Keratinocyte (primary cell): ENCODE results near the gene PLG. TPM values are rescaled to one million over a fixed set of nuclear protein-coding genes. Genes with fewer than 3 reads are reported as not detected.

ENCODE experiments used
- DNase-seq: peaks from one replicate; pipeline ENCODE4 v3.0.0-alpha.2; 2011; ENCODE audit warnings: low read depth, missing footprints, low spot score
- FAIRE-seq: peaks from 2 replicates; lab custom pipeline; 2011; peaks lifted over from hg19 to GRCh38; lab: Jason Lieb, UNC
- H2AFZ ChIP-seq: 2 replicates; pipeline ENCODE4 v1.6.0; 2012; ENCODE audit warnings: low read length, control low read depth, inconsistent platforms; ENCODE audit not compliant: control insufficient read depth
- H3K27ac ChIP-seq: 2 replicates; pipeline ENCODE4 v1.5.1; 2011; ENCODE audit warnings: low read length; ENCODE audit not compliant: control insufficient read depth, insufficient read depth
- H3K27me3 ChIP-seq: 3 replicates; pipeline ENCODE4 v1.6.0; 2011; ENCODE audit warnings: low read length; ENCODE audit not compliant: control insufficient read depth, insufficient read depth; ENCODE audit errors: extremely low read depth
- H3K36me3 ChIP-seq, 2 experiments: 2 replicates in 1 of 2; 3 replicates in 1 of 2; pipeline ENCODE4 v1.5.1; 2011; ENCODE audit warnings: low read length in 2 of 2, mild to moderate bottlenecking in 1 of 2; ENCODE audit not compliant: control insufficient read depth in 2 of 2, insufficient read depth in 2 of 2; ENCODE audit errors: extremely low read depth in 1 of 2
- H3K4me1 ChIP-seq: 3 replicates; pipeline ENCODE4 v1.5.1; 2011; ENCODE audit warnings: low read length; ENCODE audit not compliant: control insufficient read depth, insufficient read depth; ENCODE audit errors: extremely low read depth
- H3K4me2 ChIP-seq: 3 replicates; pipeline ENCODE4 v1.6.0; 2011; ENCODE audit warnings: low read depth, low read length; ENCODE audit not compliant: control insufficient read depth, insufficient read depth; ENCODE audit errors: extremely low read depth
- H3K4me3 ChIP-seq, 3 experiments: fragments of 200-600 bp in 1 of 3; sonication (generic) in 1 of 3; 2 replicates in 2 of 3; 3 replicates in 1 of 3; pipeline ENCODE4 v1.5.1; 2011 to 2016; ENCODE audit warnings: low read length in 3 of 3, mild to moderate bottlenecking in 3 of 3, control low read depth in 2 of 3, inconsistent platforms in 1 of 3, low read depth in 1 of 3, mixed read lengths in 1 of 3, mixed run types in 1 of 3, moderate library complexity in 1 of 3; ENCODE audit not compliant: control insufficient read depth in 2 of 3, insufficient read depth in 2 of 3; ENCODE audit errors: extremely low read depth in 1 of 3
- H3K79me2 ChIP-seq: 2 replicates; pipeline ENCODE4 v1.6.0; 2012; ENCODE audit warnings: low read length; ENCODE audit not compliant: control insufficient read depth, insufficient read depth
- H3K9ac ChIP-seq: 3 replicates; pipeline ENCODE4 v1.6.0; 2011; ENCODE audit warnings: low read length; ENCODE audit not compliant: control insufficient read depth, insufficient read depth; ENCODE audit errors: extremely low read depth
- H3K9me1 ChIP-seq: 3 replicates; pipeline ENCODE4 v1.6.0; 2011; ENCODE audit warnings: low read length; ENCODE audit not compliant: control insufficient read depth, insufficient read depth; ENCODE audit errors: extremely low read depth
- H3K9me3 ChIP-seq: 2 replicates; pipeline ENCODE4 v1.5.1; 2012; ENCODE audit warnings: low read depth, low read length; ENCODE audit not compliant: control insufficient read depth
- H4K20me1 ChIP-seq: 3 replicates; pipeline ENCODE4 v1.6.0; 2011; ENCODE audit warnings: low read length; ENCODE audit not compliant: control insufficient read depth, insufficient read depth; ENCODE audit errors: extremely low read depth
- CTCF ChIP-seq, 3 experiments: IDR thresholded peaks in 1 of 3; conservative IDR thresholded peaks in 1 of 3; optimal IDR thresholded peaks in 1 of 3; 2 replicates in 2 of 3; 3 replicates in 1 of 3; pipeline versions ENCODE3 to v1.5.1; 2011; ENCODE audit warnings: low read length in 3 of 3, mild to moderate bottlenecking in 3 of 3, moderate library complexity in 2 of 3, control low read depth in 1 of 3, inconsistent platforms in 1 of 3; ENCODE audit not compliant: insufficient read depth in 2 of 3; ENCODE audit errors: extremely low read depth in 1 of 3
- EZH2 ChIP-seq: IDR thresholded peaks from one replicate; pipeline ENCODE4 v1.6.1; 2012; ENCODE audit warnings: inconsistent platforms, mild to moderate bottlenecking, low read length, moderate library complexity
- dilution Hi-C: fragments of 300-500 bp; cut with MboI; formaldehyde crosslinking; loops from one replicate; pipeline ENCODE4 v1.7.0; 2020; ENCODE audit warnings: low sequenced_read_pairs; ENCODE audit not compliant: extremely low pct_ligation_motif_present
- polyA plus RNA-seq, 5 experiments: library from polyadenylated mRNA; depleted of rRNA in 3 of 5; stranded (reverse) in 3 of 5; stranded (forward) in 1 of 5; unstranded in 1 of 5; fragments of >200 nt; gene quantifications; 1 replicate in 1 of 5; 2 replicates in 3 of 5; 3 replicates in 1 of 5; pipeline versions ENCODE4 v1.2.1 to v1.2.3, GENCODE V29; 2011 to 2012; ENCODE audit warnings: missing spikeins in 2 of 5, low read depth in 1 of 5, low replicate concordance in 1 of 5

The PLG gene
- polyA plus RNA-seq, 1 donor (not counting 4 experiments of a cell fraction or from before 2014, with no cell fraction given), result not detected

- Histone ChIP-seq H3K79me2 (no peaks in the 10 kb centered on the region), H3K9me1 (no peaks in the 10 kb centered on the region), H4K20me1 (no peaks in the 10 kb centered on the region), H3K27ac (no peak overlapping the region), H3K36me3 (no peaks in the 10 kb centered on the region), H3K4me3 (no peak overlapping the region), H3K9me3 (no peaks in the 10 kb centered on the region), H3K4me2 (no peak overlapping the region), H3K9ac (no peak overlapping the region), H3K27me3 (no peaks in the 10 kb centered on the region), H2AFZ (no peak overlapping the region), H3K4me1 (no peaks in the 10 kb centered on the region)
- no peak for DNase-seq
- no peak for FAIRE-seq
- dilution Hi-C loops, result no loop called here
- TF ChIP-seq EZH2 (no peak), CTCF (optimal IDR thresholded peaks at IDR 0.05 in 1 of 3, IDR thresholded peaks at IDR 0.05 in 1 of 3, conservative IDR thresholded peaks at IDR 0.05 in 1 of 3; ENCODE audit: extremely low read depth in 1 of 3, insufficient read depth in 2 of 3, low read length in 3 of 3) (no peak)
Measured at GRCh38 chr6:160714731-160715316, 12.8 kb downstream of the PLG start.

GRCh38 chr6:160730911-160731310 lies 28.9 kb downstream of the PLG start:
- no peak for DNase-seq
- Histone ChIP-seq H3K9me1 (no peaks in the 10 kb centered on the region), H3K27ac (no peak overlapping the region), H3K9ac (no peak overlapping the region), H3K9me3 (no peaks in the 10 kb centered on the region), H3K79me2 (no peaks in the 10 kb centered on the region), H2AFZ (no peak overlapping the region), H3K36me3 (no peaks in the 10 kb centered on the region), H3K4me2 (no peak overlapping the region), H3K27me3 (no peaks in the 10 kb centered on the region), H4K20me1 (no peaks in the 10 kb centered on the region), H3K4me1 (no peaks in the 10 kb centered on the region), H3K4me3 (no peak overlapping the region)
- no peak for FAIRE-seq
- peak in 1 of 3 experiments; percentile 18 for TF ChIP-seq CTCF (optimal IDR thresholded peaks at IDR 0.05 in 1 of 3, IDR thresholded peaks at IDR 0.05 in 1 of 3, conservative IDR thresholded peaks at IDR 0.05 in 1 of 3; ENCODE audit: extremely low read depth in 1 of 3, insufficient read depth in 2 of 3, low read length in 3 of 3)
- no peak for TF ChIP-seq EZH2
- dilution Hi-C loops, result no loop called here
